GM23338 (cell line): ENCODE data around the gene EXD3. TPM values are rescaled to one million over a fixed set of nuclear protein-coding genes. Genes with fewer than 3 reads are reported as not detected.

Source experiments
- ATAC-seq: fragments of 200-7000 bp; cut with Tn5 transposase; 3 replicates; pipeline ENCODE4 v1.9.1; 2020
- DNase-seq: peaks from one replicate; pipeline ENCODE4 v3.0.0-alpha.2; 2015; ENCODE audit warnings: low spot score
- H2AFZ ChIP-seq: fragments of 200-600 bp; sonication (generic); 2 replicates; pipeline ENCODE4 v1.8.0; 2016; ENCODE audit warnings: antibody characterized with exemption, mild to moderate bottlenecking, moderate library complexity
- H3F3A ChIP-seq: fragments of 200-600 bp; sonication (generic); replicated peaks from 2 replicates; pipeline ENCODE4 v1.8.0; 2017; ENCODE audit warnings: antibody characterized with exemption, mixed run types, low read depth
- H3K27ac ChIP-seq: fragments of 200-600 bp; sonication (generic); 2 replicates; pipeline ENCODE4 v1.6.1; 2016; ENCODE audit warnings: low read depth
- H3K27me3 ChIP-seq: fragments of 200-600 bp; sonication (generic); 2 replicates; pipeline ENCODE4 v1.8.0; 2016; ENCODE audit warnings: mild to moderate bottlenecking, mixed run types, moderate library complexity; ENCODE audit not compliant: insufficient read depth
- H3K36me3 ChIP-seq: fragments of 200-600 bp; sonication (generic); 2 replicates; pipeline ENCODE4 v1.8.0; 2016; ENCODE audit warnings: mild to moderate bottlenecking; ENCODE audit not compliant: insufficient read depth
- H3K4me1 ChIP-seq: fragments of 200-600 bp; sonication (generic); 2 replicates; pipeline ENCODE4 v1.8.0; 2016; ENCODE audit warnings: mild to moderate bottlenecking, moderate library complexity; ENCODE audit not compliant: insufficient read depth
- H3K4me2 ChIP-seq: fragments of 200-600 bp; sonication (generic); 2 replicates; pipeline ENCODE4 v1.7.1; 2017; ENCODE audit warnings: mixed run types
- H3K4me3 ChIP-seq: fragments of 200-600 bp; sonication (generic); 2 replicates; pipeline ENCODE4 v1.6.1; 2016; ENCODE audit warnings: mixed run types
- H3K79me2 ChIP-seq: fragments of 200-600 bp; sonication (generic); replicated peaks from 2 replicates; pipeline ENCODE4 v1.8.0; 2017; ENCODE audit warnings: mild to moderate bottlenecking; ENCODE audit not compliant: insufficient read depth
- H3K9me2 ChIP-seq: fragments of 200-600 bp; sonication (generic); 2 replicates; pipeline ENCODE4 v1.8.0; 2017; ENCODE audit not compliant: insufficient read depth
- H4K20me1 ChIP-seq: fragments of 200-600 bp; sonication (generic); replicated peaks from 2 replicates; pipeline ENCODE4 v1.8.0; 2017; ENCODE audit warnings: mild to moderate bottlenecking; ENCODE audit not compliant: insufficient read depth
- H3K27ac Mint-ChIP-seq: 2 replicates; pipeline ENCODE4 v1.8.0; 2020; ENCODE audit warnings: inconsistent platforms, mild to moderate bottlenecking, moderate library complexity, mixed read lengths
- H3K27me3 Mint-ChIP-seq: 3 replicates; pipeline ENCODE4 v1.8.0; 2022; ENCODE audit warnings: low read depth, mild to moderate bottlenecking, moderate library complexity, mixed read lengths, inconsistent platforms; ENCODE audit not compliant: insufficient read depth, poor library complexity
- H3K36me3 Mint-ChIP-seq: 3 replicates; pipeline ENCODE4 v1.8.0; 2021; ENCODE audit warnings: low read depth, mild to moderate bottlenecking, inconsistent platforms, moderate library complexity, mixed read lengths
- H3K4me1 Mint-ChIP-seq: 3 replicates; pipeline ENCODE4 v1.8.0; 2020; ENCODE audit warnings: mild to moderate bottlenecking, inconsistent platforms, mixed read lengths
- H3K4me3 Mint-ChIP-seq: 3 replicates; pipeline ENCODE4 v1.8.0; 2021; ENCODE audit warnings: moderate library complexity, mild to moderate bottlenecking, inconsistent platforms, mixed read lengths
- H3K9me3 Mint-ChIP-seq: 3 replicates; pipeline ENCODE4 v1.8.0; 2020; ENCODE audit warnings: moderate library complexity, mild to moderate bottlenecking, inconsistent platforms, mixed read lengths
- CREB1 ChIP-seq: fragments of 250-450 bp; sonication (Bioruptor Pico); IDR thresholded peaks from 2 replicates; pipeline ENCODE4 v1.5.0; 2020; ENCODE audit warnings: low read depth, mild to moderate bottlenecking, moderate library complexity
- EZH2 ChIP-seq: fragments of 200-600 bp; sonication (generic); IDR thresholded peaks from one replicate; pipeline ENCODE4 v1.8.0; 2017; ENCODE audit warnings: antibody characterized with exemption, mild to moderate bottlenecking, low read depth; ENCODE audit not compliant: unreplicated experiment
- EZH2phosphoT487 ChIP-seq: fragments of 200-600 bp; sonication (generic); IDR thresholded peaks from one replicate; pipeline ENCODE4 v1.8.1; 2018; ENCODE audit warnings: antibody characterized with exemption; ENCODE audit not compliant: unreplicated experiment
- JUNB ChIP-seq: IDR thresholded peaks from one replicate; pipeline ENCODE4 v1.6.1; 2016; ENCODE audit warnings: antibody characterized with exemption; ENCODE audit not compliant: unreplicated experiment
- NANOG ChIP-seq: IDR thresholded peaks from 2 replicates; pipeline ENCODE4 v1.6.1; 2016; ENCODE audit warnings: antibody characterized with exemption, borderline replicate concordance
- POLR2AphosphoS5 ChIP-seq: IDR thresholded peaks from 2 replicates; pipeline ENCODE4 v1.6.1; 2016; ENCODE audit warnings: antibody characterized with exemption, low read depth
- STAT1 ChIP-seq: IDR thresholded peaks from one replicate; pipeline ENCODE4 v1.6.1; 2016; ENCODE audit warnings: antibody characterized with exemption; ENCODE audit not compliant: unreplicated experiment
- ZNF114 ChIP-seq: fragments of 250-450 bp; sonication (Bioruptor Pico); IDR thresholded peaks from 2 replicates; pipeline ENCODE4 v1.5.0; 2020; ENCODE audit warnings: mild to moderate bottlenecking, moderate library complexity
- ZNF331 ChIP-seq: fragments of 250-450 bp; sonication (Bioruptor Pico); IDR thresholded peaks from 2 replicates; pipeline ENCODE4 v1.5.0; 2020; ENCODE audit warnings: low read depth, mild to moderate bottlenecking, moderate library complexity
- ZNF462 ChIP-seq: fragments of 250-450 bp; sonication (Bioruptor Pico); IDR thresholded peaks from 2 replicates; pipeline ENCODE4 v1.5.0; 2020; ENCODE audit warnings: mild to moderate bottlenecking, moderate library complexity
- polyA plus RNA-seq: library from polyadenylated mRNA; unstranded; fragments of >200 nt; fragmentation: Nextera tagmentation; extraction: Ambion mirVana; gene quantifications from 2 replicates; pipeline ENCODE4 v1.2.1, GENCODE V29; 2016
- total RNA-seq: library from RNA; depleted of rRNA; stranded (reverse); fragments of >200 nt; shearing (Covaris generic); gene quantifications from 2 replicates; pipeline ENCODE4 v1.2.3, GENCODE V29; 2014
- TF ChIP-seq, protein P1 (sequence below), 2 experiments: fragments of 200-600 bp in 1 of 2; sonication (generic) in 1 of 2; conservative IDR thresholded peaks; 2 replicates each; pipeline versions ENCODE4 v1.5.1 to v1.6.1; 2016 to 2017; ENCODE audit warnings: antibody characterized with exemption in 2 of 2, low read depth in 2 of 2, mild to moderate bottlenecking in 2 of 2, moderate library complexity in 1 of 2
- TF ChIP-seq, protein P2 (sequence below): IDR thresholded peaks from one replicate; pipeline ENCODE4 v1.6.1; 2018; ENCODE audit warnings: antibody characterized with exemption; ENCODE audit not compliant: unreplicated experiment
- TF ChIP-seq, protein P3 (sequence below): IDR thresholded peaks from 2 replicates; pipeline ENCODE4 v1.6.1; 2016; ENCODE audit warnings: antibody characterized with exemption

Gene EXD3
- total and polyA plus RNA-seq, 2 experiments from 2014 or later: 3.6 to 9.7 TPM

- Mint-ChIP-seq H3K4me1 (no peaks in the 10 kb centered on the region), H3K27ac (no peak overlapping the region), H3K27me3 (peaks cover 7% of the 10 kb centered on the region), H3K36me3 (peaks cover 22% of the 10 kb centered on the region), H3K9me3 (peaks cover 71% of the 10 kb centered on the region), H3K4me3 (no peak overlapping the region)
- Histone ChIP-seq H3K36me3 (no peaks in the 10 kb centered on the region), H4K20me1 (no peaks in the 10 kb centered on the region), H3K4me3 (no peak overlapping the region), H3K27ac (no peak overlapping the region), H3K27me3 (no peaks in the 10 kb centered on the region), H3K4me1 (no peaks in the 10 kb centered on the region), H3K79me2 (no peaks in the 10 kb centered on the region), H3K4me2 (no peak overlapping the region), H3K9me2 (no peaks in the 10 kb centered on the region), H3F3A (no peaks in the 10 kb centered on the region), H2AFZ (no peak overlapping the region)
- no peak for DNase-seq
- no peak for ATAC-seq
- TF ChIP-seq CREB1 (no peak), ZNF462 (CRISPR knock-in tag) (no peak), ZNF114 (CRISPR knock-in tag) (no peak), NANOG (no peak), JUNB (no peak), ZNF331 (CRISPR knock-in tag) (no peak), STAT1 (no peak), EZH2phosphoT487 (no peak), EZH2 (no peak), POLR2AphosphoS5 (no peak)
- TF ChIP-seq, protein P1, sequence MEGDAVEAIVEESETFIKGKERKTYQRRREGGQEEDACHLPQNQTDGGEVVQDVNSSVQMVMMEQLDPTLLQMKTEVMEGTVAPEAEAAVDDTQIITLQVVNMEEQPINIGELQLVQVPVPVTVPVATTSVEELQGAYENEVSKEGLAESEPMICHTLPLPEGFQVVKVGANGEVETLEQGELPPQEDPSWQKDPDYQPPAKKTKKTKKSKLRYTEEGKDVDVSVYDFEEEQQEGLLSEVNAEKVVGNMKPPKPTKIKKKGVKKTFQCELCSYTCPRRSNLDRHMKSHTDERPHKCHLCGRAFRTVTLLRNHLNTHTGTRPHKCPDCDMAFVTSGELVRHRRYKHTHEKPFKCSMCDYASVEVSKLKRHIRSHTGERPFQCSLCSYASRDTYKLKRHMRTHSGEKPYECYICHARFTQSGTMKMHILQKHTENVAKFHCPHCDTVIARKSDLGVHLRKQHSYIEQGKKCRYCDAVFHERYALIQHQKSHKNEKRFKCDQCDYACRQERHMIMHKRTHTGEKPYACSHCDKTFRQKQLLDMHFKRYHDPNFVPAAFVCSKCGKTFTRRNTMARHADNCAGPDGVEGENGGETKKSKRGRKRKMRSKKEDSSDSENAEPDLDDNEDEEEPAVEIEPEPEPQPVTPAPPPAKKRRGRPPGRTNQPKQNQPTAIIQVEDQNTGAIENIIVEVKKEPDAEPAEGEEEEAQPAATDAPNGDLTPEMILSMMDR (conservative IDR thresholded peaks at IDR 0.05; ENCODE audit: low read depth in 2 of 2): no peak
- TF ChIP-seq, protein P2, sequence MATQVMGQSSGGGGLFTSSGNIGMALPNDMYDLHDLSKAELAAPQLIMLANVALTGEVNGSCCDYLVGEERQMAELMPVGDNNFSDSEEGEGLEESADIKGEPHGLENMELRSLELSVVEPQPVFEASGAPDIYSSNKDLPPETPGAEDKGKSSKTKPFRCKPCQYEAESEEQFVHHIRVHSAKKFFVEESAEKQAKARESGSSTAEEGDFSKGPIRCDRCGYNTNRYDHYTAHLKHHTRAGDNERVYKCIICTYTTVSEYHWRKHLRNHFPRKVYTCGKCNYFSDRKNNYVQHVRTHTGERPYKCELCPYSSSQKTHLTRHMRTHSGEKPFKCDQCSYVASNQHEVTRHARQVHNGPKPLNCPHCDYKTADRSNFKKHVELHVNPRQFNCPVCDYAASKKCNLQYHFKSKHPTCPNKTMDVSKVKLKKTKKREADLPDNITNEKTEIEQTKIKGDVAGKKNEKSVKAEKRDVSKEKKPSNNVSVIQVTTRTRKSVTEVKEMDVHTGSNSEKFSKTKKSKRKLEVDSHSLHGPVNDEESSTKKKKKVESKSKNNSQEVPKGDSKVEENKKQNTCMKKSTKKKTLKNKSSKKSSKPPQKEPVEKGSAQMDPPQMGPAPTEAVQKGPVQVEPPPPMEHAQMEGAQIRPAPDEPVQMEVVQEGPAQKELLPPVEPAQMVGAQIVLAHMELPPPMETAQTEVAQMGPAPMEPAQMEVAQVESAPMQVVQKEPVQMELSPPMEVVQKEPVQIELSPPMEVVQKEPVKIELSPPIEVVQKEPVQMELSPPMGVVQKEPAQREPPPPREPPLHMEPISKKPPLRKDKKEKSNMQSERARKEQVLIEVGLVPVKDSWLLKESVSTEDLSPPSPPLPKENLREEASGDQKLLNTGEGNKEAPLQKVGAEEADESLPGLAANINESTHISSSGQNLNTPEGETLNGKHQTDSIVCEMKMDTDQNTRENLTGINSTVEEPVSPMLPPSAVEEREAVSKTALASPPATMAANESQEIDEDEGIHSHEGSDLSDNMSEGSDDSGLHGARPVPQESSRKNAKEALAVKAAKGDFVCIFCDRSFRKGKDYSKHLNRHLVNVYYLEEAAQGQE: no peak
- TF ChIP-seq, protein P3, sequence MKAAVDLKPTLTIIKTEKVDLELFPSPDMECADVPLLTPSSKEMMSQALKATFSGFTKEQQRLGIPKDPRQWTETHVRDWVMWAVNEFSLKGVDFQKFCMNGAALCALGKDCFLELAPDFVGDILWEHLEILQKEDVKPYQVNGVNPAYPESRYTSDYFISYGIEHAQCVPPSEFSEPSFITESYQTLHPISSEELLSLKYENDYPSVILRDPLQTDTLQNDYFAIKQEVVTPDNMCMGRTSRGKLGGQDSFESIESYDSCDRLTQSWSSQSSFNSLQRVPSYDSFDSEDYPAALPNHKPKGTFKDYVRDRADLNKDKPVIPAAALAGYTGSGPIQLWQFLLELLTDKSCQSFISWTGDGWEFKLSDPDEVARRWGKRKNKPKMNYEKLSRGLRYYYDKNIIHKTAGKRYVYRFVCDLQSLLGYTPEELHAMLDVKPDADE: no peak
These were observed 65.8 kb downstream of the EXD3 start for GRCh38 chr9:137357166-137357565.
